Measurements from ENCODE around the gene RLN3. TPM values are rescaled to one million over a fixed set of nuclear protein-coding genes. Genes with fewer than 3 reads are reported as not detected.

RLN3 gene, protein sequence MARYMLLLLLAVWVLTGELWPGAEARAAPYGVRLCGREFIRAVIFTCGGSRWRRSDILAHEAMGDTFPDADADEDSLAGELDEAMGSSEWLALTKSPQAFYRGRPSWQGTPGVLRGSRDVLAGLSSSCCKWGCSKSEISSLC
- total RNA-seq: not detected

DNA sequence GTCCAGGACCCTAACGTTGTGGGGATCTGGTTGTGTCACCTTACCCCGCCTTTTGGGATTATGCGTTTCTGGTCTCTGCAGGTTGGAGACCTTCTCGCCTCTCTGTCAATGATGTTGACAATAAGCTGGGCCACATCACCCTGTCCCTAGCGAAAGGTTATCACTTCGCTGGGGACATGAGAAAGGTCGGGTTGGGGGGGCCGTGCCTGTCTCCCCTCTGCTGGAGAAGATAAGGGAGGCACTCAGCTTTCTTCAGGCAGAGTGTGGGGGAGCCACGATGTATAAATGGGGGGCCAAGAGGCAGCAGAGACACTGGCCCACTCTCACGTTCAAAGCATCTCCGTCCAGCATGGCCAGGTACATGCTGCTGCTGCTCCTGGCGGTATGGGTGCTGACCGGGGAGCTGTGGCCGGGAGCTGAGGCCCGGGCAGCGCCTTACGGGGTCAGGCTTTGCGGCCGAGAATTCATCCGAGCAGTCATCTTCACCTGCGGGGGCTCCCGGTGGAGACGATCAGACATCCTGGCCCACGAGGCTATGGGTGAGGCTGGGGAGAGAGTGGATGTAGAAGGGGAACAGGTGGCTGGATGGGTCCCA lies at the start of gene RLN3:
TSS of gene RLN3 (plus strand) at position 293 of the 595 bp plus-strand sequence. CDS start at position 350, 57 bp downstream.
- no peak for DNase-seq

DNA sequence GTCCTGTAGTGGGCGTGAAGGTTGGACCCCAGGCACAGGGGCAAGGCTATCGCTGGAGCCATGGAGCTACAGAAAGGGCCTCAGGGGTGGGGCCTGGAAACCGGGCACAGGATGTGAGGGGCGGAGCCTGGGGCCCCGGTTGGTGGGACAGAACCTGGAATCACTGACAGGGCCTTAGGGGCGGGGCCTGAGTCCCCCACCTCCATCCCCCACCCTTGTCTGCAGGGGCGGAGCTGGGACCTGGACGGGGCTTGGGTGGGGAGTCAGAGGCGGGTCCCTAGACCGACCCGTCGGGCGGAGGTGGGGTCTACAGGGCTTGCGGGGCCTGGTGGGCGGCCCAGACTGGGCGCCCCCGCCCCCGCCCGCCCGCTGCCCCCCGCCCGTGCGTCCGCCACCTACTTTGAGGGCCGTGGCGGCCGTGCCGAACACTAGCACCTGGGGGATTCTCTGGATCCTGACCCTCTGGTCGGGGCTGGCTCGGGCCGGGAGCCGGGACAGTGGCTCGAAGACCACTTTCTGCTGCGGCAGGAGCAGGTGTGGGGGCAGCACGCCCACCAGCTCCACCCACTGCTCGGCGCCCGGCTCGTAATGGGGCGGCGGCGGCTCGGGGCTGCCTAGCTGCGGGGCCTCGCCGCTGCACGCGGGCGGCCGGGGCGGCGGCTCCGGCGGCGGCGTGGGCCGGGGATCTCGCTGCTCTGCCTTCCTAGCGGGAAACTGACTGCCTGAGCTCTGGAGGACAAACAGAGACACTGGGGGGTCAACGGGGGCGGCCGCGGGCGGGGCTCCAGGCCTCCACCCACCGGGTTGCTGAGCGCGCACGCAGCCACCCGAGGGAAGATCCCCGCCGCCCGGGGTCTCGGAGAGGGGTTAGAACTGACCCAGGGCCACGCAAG lies 49.4 kb upstream of the RLN3 start:
- DNase-seq: no peak

GRCh38 chr19:13979244-13979615 lies 48.7 kb upstream of the RLN3 start:
- DNase-seq: no peak

DNA sequence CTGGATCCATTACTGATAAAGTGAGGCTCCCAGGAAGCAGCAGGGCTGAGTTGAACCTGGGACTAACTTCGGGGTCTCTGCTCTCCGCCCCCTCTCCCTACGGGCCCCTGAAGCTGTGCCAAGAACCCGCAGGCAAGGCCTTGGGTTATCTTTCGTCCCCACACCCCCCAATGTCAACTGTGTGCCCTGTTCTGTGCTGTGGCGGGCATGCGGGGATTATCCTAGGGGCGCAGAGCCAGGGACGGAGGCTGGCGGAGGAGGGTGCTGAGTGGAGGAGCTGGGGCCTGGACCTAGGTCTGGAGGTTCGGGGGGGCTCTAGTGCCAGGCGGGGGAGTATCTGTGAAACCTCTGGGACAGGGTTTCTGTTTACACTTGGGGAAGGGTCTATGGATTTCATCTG lies 48.3 kb upstream of the RLN3 start:
- DNase-seq: no peak

DNA sequence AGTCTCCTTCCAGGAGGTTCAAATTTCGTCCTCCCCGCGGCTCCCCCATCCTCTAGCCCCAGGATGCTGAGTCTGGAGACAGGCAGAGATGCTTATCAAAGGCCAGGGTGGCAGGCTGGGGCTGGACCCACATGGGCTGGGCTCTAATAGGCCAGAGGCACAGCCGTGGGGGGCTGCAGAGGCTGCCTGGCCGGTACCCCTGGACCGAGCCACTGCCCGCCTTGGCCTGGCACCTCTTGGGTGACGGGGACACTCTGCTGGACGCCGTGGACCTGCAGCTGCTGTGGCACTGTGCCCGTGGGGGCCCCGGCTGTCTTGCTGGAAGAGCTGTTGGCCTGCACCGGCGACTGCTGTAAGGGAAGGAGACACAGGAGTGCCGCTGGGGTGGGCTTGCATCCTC lies 47.6 kb upstream of the RLN3 start:
- DNase-seq: no peak

DNA sequence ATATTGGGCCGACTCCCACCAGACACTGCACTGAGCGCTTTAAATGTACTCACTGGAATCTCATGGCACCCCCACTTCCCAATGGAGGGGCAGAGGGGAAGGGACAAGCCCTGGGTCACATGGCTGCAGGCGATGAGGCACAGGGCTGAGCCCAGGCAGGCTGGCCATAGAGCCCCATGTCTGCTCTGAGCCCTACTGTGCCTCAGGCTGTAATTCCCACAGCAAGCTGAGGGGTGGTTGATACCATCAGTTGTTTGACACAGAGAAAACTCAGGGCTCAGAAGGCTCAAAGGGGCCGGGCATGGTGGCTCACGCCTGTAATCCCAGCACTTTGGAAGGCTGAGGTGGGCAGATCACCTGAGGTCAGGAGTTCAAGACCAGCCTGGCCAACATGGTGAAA lies 46.9 kb upstream of the RLN3 start:
- no peak for DNase-seq

DNA sequence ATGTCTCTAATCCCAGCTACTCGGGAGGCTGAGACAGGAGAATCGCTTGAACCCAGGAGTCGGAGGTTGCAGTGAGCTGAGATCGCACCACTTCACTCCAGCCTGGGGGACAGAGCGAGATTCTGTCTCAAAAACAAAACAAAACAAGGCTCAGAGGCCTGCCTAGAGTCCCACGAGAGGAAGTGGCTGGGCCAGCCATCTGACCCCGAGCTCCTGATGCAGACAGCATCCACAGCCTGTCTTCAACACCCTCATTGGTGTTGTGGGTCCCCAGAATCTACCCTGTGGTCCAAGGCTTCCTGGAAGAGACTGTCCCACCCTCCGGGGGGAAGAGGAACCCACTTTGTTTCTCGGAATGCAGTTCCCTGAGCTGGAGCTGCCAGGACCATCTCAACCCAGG lies 46.5 kb upstream of the RLN3 start:
- no peak for DNase-seq

DNA sequence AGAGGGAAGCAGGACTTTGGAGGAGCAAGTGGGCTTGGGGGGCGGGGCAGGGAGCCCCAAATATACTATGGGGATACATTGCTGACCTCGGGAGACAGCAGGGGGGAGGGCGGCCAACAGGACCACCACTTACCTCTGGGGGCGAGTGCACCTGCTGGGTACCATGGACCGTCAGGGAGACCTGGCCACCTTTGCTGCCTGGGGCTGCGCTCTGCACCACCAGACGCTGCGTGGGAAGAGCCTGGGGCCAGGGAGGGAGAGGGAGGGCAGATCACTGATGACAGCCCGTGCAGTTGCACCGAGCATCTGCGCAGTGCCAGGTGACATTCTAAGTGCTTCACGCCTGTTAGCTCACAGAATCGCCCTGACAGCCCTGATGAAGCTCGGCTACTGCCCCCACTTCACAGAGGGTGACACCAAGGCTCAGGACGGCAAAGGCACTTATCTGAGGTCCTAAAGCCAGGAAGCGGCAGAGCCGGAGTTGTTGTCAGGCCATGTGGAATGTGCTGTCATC lies 45.9 kb upstream of the RLN3 start:
- DNase-seq: no peak

GRCh38 chr19:13982773-13983172 lies 45.2 kb upstream of the RLN3 start:
- no peak for DNase-seq

DNA sequence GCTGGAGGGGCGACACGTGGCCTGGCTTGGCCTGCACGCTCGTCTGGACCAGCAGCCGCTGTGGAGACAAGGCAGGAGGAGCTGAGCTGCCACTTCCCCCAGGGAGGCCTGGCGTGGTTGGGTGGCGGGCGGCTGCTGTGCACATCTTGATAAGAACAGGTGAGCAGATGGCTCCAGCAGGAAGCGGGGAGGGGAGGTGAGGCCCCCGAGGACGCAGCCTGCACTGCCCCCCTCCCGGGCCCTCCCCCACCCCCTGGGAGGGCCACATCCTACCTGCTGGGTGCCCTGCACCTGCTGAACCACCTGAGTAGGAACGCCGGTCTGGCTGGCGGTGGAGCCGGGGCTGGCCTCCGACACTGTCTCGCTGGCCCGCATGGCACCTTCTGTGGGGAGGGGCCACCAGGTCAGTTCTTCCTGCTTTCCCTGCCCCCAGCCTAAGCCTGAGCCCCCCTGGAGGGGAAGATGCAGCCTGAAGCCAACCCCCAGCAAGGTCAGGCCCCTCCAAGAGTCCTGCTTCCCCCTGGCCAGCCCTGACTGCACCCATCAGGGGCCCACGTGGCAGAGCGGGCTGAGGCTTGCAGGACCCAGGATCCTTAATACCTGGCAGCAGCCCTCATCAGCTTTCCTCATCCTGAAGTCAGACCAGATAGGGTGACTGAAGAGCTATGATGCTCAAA lies 44.6 kb upstream of the RLN3 start:
- DNase-seq: no peak

DNA sequence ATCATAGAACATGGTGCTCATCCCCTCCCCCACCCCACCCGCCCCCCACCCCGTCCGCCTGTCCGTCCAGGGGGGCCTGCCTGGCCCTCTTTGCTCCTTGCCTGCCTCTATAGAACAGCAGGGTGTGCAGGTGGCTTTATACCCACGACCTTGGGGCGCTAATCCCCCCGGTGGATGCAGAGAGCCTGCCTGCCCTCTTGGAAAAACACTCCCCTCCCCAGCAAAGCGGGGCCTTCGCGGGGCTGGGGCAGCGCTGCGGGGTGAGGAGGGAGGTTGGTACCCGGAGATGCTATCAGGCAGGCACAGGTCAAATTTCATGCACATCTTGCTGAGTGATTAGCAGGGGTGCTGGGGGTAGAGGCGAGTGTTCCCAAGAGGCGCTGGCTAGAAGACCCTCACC lies 43.8 kb upstream of the RLN3 start:
- DNase-seq: no peak

DNA sequence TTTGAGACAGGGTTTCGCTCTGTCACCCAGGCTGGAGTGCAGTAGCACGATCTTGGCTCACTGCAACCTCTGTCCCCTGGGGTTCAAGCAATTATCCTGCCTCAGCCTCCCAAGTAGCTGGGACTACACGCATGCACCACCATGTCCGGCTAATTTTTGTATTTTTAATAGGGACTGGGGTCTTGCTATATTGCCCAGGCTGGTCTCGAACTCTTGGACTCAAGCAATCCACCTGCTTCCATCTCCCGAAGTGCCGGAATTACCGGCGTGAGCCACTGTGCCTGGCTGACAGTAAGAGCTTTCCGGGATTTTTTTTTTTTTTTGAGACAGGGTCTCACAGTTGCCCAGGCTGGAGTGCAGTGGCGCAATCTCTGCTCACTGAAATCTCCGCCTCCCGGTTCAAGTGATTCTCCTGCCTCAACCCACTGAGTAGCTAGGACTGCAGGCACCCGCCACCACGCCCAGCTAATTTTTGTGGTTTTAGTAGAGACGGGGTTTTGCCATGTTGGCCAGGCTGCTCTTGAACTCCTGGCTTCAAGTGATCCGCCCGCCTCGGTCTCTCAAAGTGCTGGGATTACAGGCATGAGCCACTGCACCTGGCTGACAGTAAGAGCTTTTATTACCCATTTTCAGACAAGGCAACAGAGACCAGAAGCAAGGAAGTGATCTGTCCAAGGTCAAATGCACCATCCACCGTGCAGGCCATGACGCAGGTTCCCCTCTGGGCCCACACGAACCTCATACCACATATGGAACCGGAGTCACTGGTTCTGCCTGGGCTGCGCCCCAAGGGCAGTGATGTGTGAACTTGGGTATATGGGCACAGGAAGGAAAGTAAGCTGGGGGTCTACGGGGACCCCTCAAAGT lies 42.8 kb upstream of the RLN3 start:
- DNase-seq: no peak

DNA sequence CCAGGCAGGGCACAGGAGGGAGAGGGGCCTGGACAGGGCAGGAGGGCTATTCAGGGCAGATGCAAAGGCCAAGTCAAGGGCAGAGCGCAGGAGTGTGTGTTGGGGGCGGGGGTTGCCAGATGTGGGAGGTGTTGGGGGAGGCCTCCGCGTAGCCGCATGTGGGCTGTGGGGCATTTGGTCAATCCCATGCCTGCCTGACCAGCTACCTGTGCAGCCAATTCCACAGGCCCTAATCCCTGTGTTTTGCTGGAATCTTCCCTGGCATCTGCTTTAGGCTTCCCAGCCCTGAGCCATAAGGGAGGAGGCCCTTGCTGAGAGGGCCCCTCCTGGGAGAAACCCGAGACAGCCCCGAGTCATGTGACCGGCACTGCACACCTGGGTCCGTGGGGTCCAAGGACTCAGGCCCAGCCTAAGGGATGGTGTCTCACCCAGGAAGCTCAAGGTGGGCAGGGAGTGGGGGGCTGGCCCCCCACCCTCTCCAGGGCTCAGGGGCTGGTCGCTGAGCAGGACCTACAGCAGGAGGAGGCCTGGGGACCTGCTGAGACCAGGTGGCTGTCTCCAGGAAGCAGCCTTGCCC lies 42.1 kb upstream of the RLN3 start:
- DNase-seq: no peak

DNA sequence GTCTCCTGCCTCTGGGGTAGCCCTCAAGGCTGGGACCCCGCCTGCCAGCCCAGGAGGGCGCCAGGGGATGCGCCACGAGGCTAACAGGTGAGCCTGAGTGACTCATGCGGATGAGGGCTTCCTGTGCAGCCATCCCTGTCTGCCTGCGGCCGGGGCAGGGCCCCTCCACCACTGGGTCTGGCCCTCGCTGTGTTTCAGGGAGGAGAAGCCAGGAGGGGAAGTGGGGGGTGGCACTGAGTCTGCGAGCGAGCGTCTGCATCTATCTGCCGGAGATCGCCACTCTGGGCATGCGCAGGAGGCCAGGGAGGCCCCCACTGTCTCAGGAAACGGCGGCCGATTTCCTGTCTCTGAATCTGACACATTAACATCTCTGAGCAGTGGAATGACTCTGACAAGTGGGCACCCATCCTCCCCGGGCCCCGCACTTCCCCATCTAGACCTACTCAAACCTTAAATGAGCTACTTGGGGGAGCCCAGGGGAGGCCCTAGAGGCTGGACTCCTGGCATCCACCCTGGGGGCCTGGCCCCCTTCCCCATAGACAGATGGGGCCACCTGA lies 41.5 kb upstream of the RLN3 start:
- DNase-seq: peak; percentile 99

DNA sequence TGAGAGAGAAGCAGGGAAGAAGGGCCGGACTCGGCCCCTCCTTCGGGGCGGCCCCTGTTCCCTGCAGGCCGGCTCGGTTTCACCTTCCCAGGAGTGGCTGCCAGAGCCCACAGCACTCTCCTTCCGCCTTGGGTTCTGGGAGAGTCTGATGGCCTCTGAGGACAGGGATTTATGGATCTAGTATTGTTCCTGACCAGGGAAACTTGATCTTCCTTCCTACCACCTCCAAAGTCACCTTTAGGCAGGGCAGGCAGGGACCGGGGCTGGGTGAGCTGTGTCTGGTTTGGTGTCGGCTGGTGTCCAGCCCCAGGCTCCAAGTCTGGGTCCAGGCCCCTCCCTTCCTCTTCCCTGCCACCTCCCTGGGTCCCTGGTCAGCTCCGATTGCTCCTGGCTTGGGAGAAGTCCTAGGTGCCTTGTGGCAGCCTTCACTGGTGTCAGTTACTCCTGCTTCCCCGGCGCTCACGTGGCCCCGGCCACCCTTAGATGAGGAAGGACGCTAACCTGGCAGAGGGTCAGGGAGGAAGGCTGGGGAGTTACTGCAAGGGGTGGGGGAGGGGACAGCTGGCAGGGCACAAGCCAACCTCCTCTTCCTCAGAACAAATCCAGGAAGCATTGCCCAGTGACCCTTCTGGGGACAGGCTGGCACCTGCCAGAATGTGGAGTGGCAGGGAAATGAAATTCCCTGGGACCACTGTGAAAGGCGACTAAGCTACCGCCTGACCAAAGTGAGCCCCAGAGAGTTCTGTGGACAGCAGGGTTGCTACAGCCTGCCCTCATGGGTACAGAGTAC lies 40.7 kb upstream of the RLN3 start:
- no peak for DNase-seq

GRCh38 chr19:13989487-13989886 lies 38.5 kb upstream of the RLN3 start:
- DNase-seq: no peak

DNA sequence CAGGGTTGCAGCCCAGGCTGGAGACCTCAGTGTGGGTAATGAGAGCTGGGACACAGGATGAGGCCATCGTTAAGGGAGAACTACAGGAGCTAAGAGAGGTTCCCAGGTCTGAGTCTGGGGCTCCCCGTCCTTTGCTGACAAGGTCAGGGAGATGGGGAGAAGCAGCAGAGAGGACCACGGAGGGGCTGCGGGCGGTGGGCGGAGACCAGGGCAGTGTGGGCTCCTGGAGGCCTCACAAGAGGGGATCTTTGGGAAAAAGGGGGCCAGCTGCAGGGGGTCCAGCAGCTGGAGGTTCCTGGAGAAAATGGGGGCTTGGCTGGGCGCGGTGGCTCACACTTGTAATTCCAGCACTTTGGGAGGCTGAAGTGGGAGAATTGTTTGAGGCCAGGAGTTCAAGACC lies 37.9 kb upstream of the RLN3 start:
- no peak for DNase-seq

- DNase-seq: no peak
Observed at GRCh38 chr19:13992025-13992424, 35.9 kb upstream of the RLN3 start.

DNA sequence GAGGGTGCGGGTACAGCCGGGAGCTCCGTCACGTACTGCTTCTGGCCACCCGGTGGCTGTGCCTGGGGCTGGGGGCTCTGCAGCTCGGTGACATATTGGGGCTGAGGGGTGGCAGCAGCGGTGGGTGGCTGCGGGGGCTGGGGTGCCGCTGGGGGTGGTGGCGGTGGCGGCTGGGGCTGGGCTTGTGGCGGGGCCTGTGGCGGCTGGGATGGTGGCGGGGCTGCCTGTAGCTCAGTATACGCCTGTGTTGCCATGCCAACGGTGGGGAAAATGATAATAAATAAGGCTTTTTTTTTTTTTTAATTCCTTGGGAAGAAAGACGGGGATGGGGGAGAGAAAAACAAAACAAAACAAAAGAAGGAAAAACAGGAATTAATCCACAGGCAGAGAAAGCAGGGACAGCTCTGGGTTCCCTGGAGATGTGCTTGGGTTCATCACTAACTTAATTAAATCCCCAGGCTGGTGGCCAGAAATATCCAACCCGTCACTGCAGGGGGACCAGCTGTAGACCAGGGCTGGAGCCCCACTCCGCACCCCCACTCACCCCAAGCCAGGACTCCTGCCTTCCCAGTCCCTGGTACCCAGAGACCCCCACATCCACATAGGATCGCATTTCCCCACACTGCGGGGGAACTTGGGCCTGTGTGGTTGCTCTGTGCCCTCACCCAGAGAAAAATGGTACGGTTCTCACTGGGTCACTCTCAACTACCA lies 34.2 kb upstream of the RLN3 start:
- DNase-seq: no peak

Measured in effector CD4-positive, alpha-beta T cell (primary cell).